AG10803 (cell line): ENCODE data around the gene TERT.
"Not testable (repeated sequence)": the region's sequence is repeated elsewhere in the genome, so short reads cannot be mapped to it uniquely, and the experiment has no call there.

Source experiments
- DNase-seq: peaks from one replicate; pipeline ENCODE4 v3.0.0; 2010; ENCODE audit warnings: low read depth
- H3K4me3 ChIP-seq: 2 replicates; pipeline ENCODE4 v1.5.1; 2011; ENCODE audit warnings: mild to moderate bottlenecking, low read length, control low read depth
- TF ChIP-seq, protein P1 (sequence below): conservative IDR thresholded peaks from 2 replicates; pipeline ENCODE4 v1.5.1; 2011; ENCODE audit warnings: mild to moderate bottlenecking, low read length, control low read depth, inconsistent platforms

Gene TERT

GRCh38 chr5:1329111-1329579 is 34.3 kb upstream of the TERT start:
- no peak for DNase-seq
- TF ChIP-seq, protein P1, sequence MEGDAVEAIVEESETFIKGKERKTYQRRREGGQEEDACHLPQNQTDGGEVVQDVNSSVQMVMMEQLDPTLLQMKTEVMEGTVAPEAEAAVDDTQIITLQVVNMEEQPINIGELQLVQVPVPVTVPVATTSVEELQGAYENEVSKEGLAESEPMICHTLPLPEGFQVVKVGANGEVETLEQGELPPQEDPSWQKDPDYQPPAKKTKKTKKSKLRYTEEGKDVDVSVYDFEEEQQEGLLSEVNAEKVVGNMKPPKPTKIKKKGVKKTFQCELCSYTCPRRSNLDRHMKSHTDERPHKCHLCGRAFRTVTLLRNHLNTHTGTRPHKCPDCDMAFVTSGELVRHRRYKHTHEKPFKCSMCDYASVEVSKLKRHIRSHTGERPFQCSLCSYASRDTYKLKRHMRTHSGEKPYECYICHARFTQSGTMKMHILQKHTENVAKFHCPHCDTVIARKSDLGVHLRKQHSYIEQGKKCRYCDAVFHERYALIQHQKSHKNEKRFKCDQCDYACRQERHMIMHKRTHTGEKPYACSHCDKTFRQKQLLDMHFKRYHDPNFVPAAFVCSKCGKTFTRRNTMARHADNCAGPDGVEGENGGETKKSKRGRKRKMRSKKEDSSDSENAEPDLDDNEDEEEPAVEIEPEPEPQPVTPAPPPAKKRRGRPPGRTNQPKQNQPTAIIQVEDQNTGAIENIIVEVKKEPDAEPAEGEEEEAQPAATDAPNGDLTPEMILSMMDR: no peak
- H3K4me3 ChIP-seq: no peak overlapping the region

DNA sequence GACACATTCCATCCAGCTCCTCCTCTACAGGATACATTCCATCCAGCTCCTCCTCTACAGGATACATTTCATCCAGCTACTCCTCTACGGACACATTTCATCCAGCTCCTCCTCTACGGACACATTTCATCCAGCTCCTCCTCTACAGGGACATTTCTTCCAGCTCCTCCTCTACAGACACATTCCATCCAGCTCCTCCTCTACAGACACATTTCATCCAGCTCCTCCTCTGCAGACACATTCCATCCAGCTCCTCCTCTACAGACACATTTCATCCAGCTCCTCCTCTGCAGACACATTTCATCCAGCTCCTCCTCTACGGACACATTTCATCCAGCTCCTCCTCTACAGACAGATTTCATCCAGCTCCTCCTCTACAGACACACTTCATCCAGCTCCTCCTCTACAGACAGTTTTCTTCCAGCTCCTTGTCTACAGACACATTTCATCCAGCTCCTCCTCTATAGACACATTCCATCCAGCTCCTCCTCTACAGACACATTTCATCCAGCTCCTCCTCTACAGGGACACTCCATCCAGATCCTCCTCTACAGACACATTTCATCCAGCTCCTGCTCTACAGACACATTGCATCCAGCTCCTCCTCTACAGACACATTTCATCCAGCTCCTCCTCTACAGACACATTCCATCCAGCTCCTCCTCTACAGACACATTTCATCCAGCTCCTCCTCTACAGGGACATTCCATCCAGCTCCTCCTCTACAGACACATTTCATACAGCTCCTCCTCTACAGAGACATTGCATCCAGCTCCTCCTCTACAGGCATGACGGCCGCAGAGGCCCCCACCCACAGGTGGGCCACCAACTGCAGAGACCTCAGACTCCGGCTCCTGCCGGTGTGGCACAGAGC is 33.6 kb upstream of the TERT start:
- peak; percentile 48 for DNase-seq

GRCh38 chr5:1326901-1327756 is 32.3 kb upstream of the TERT start:
- peak; percentile 84 for DNase-seq
- H3K4me3 ChIP-seq: not testable (repeated sequence)

More for the DNA sequence above, 33.6 kb upstream of the TERT start:
- H3K4me3 ChIP-seq: not testable (repeated sequence)

GRCh38 chr5:1326532-1326875 is 31.6 kb upstream of the TERT start:
- DNase-seq, H3K4me3 ChIP-seq: not testable (repeated sequence)

DNA sequence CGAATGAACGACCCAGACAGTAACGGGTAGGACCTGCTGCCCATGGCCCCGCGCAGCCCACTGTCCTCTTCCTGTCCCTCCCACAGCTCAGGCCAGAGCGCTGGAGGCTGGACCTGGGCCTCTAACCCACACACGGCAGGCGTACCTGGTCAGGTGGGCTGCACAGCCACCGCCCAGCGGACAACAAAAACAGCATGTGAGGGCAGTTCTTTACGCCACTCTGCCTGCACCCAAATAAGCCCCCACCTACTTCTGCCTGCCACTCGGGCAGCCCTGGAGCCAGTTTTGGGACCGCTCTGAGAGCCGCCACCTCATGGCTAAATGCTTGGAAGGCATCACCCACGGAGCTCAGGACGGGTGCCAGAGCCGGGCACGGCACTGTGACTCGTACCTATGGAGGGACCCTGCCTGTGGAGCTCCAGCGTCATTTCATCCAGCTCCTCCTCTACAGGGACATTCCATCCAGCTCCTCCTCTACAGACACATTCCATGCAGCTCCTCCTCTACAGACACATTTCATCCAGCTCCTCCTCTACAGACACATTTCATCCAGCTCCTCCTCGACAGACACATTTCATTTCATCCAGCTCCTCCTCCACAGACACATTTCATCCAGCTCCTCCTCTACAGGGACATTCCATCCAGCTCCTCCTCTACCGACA is 31.1 kb upstream of the TERT start:
- H3K4me3 ChIP-seq: no peak overlapping the region
- peak; percentile 83 for DNase-seq
- TF ChIP-seq, protein P1: no peak

- no peak for DNase-seq
- H3K4me3 ChIP-seq: no peak overlapping the region
- TF ChIP-seq, protein P1: no peak
Observed at GRCh38 chr5:1325191-1325741, 30.4 kb upstream of the TERT start.

- TF ChIP-seq, protein P1: no peak
- no peak for DNase-seq
- no peak overlapping the region for H3K4me3 ChIP-seq
Observed at GRCh38 chr5:1324719-1325190, 29.9 kb upstream of the TERT start.

GRCh38 chr5:1324301-1324700 is 29.4 kb upstream of the TERT start:
- DNase-seq: no peak
- TF ChIP-seq, protein P1: no peak
- no peak overlapping the region for H3K4me3 ChIP-seq
